ENCODE measurements around the gene ABLIM3.

DNA sequence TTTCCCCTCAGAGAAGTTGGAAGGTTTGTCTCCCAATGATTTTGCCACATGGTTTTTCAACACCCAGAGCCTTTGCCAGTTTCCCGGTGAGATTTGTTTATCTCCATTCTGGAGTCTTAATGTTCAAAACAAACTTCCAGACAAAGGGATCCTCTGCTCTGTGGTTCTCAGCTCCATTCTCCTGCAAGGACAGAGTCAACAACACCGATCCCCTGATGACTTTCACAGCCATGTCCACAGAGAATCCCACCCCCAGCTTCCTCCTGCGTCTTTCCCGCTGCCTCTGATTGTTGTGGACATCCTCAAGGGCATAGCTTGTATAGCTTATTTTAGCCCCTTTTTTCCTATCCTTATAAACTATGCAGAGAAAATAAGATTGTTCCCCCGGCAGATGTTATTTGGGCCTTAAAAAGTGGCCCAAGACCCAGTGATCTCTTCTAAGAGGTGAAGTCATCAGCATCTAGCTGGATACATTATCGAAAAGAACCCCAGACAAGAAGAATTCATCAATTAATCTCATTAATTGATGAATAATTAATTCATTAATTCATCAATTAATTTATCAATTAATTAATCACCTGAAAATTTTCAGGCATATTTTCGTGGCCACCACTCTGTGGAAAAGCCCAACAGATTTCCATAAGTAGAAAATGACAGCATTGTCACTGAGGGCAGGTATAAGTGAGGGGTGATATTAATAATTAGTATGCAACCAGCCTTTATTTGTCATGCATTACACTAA lies 2.9 kb upstream of the ABLIM3 start:
- TF ChIP-seq, protein P1, sequence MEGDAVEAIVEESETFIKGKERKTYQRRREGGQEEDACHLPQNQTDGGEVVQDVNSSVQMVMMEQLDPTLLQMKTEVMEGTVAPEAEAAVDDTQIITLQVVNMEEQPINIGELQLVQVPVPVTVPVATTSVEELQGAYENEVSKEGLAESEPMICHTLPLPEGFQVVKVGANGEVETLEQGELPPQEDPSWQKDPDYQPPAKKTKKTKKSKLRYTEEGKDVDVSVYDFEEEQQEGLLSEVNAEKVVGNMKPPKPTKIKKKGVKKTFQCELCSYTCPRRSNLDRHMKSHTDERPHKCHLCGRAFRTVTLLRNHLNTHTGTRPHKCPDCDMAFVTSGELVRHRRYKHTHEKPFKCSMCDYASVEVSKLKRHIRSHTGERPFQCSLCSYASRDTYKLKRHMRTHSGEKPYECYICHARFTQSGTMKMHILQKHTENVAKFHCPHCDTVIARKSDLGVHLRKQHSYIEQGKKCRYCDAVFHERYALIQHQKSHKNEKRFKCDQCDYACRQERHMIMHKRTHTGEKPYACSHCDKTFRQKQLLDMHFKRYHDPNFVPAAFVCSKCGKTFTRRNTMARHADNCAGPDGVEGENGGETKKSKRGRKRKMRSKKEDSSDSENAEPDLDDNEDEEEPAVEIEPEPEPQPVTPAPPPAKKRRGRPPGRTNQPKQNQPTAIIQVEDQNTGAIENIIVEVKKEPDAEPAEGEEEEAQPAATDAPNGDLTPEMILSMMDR (optimal IDR thresholded peaks at IDR 0.05 in 1 of 3, IDR thresholded peaks at IDR 0.05 in 1 of 3, conservative IDR thresholded peaks at IDR 0.05 in 1 of 3; ENCODE audit: extremely low read depth in 1 of 3, insufficient read depth in 2 of 3, low read length in 3 of 3), result no peak
- no peak for TF ChIP-seq EZH2 (IDR thresholded peaks at IDR 0.05; ENCODE audit: low read length)
